OCI-LY7 (cell line): ENCODE data around the gene MBLAC1. TPM values are rescaled to one million over a fixed set of nuclear protein-coding genes. Genes with fewer than 3 reads are reported as not detected.

ENCODE experiments used
- BruUV-seq: library from RNA; stranded (reverse); fragments of 400-500 nt; replicated peaks from 2 replicates; lab custom pipeline; 2021; lab: Mats Ljungman, UMichigan
- CTCF ChIA-PET: fragments of 300-600 bp; sonication (Branson Sonifier 250); formaldehyde crosslinking; loops from one replicate; lab custom pipeline; 2022; ENCODE audit warnings: antibody characterized with exemption; ENCODE audit not compliant: unreplicated experiment; lab: Charles Lee
- POLR2A ChIA-PET: fragments of 300-600 bp; sonication (Branson Sonifier 250); formaldehyde crosslinking; loops from one replicate; lab custom pipeline; 2022; ENCODE audit warnings: antibody characterized with exemption; lab: Charles Lee
- DNase-seq: peaks from one replicate; pipeline ENCODE4 v3.0.0-alpha.2; 2015; ENCODE audit warnings: low spot score
- H2AFZ ChIP-seq: fragments of 200-600 bp; sonication (generic), shearing (Covaris generic); 2 replicates; pipeline ENCODE4 v1.6.1; 2014; ENCODE audit warnings: mild to moderate bottlenecking, antibody characterized with exemption, low read length, moderate library complexity
- H3K27ac ChIP-seq: fragments of 200-600 bp; sonication (generic); 2 replicates; pipeline ENCODE4 v1.5.1; 2014; ENCODE audit warnings: mixed run types, low read depth, mild to moderate bottlenecking, moderate library complexity, low read length, inconsistent platforms; ENCODE audit not compliant: poor library complexity, severe bottlenecking
- H3K36me3 ChIP-seq: fragments of 200-600 bp; sonication (generic); 2 replicates; pipeline ENCODE4 v1.6.1; 2014; ENCODE audit warnings: mild to moderate bottlenecking, antibody characterized with exemption, low read length, moderate library complexity, mixed read lengths; ENCODE audit not compliant: insufficient read depth
- H3K4me1 ChIP-seq: fragments of 200-600 bp; sonication (generic); 2 replicates; pipeline ENCODE4 v1.5.1; 2014; ENCODE audit warnings: mild to moderate bottlenecking, low read length; ENCODE audit not compliant: insufficient read depth, poor library complexity, severe bottlenecking
- H3K4me2 ChIP-seq: fragments of 200-600 bp; sonication (generic); 2 replicates; pipeline ENCODE4 v1.6.1; 2014; ENCODE audit warnings: mild to moderate bottlenecking, low read length
- H3K4me3 ChIP-seq: fragments of 200-600 bp; sonication (generic); 2 replicates; pipeline ENCODE4 v1.5.1; 2014; ENCODE audit warnings: mild to moderate bottlenecking, low read depth, low read length; ENCODE audit not compliant: poor library complexity, severe bottlenecking
- H3K79me2 ChIP-seq: fragments of 200-600 bp; sonication (generic); 2 replicates; pipeline ENCODE4 v1.6.1; 2016; ENCODE audit warnings: low read depth, mild to moderate bottlenecking, low read length, moderate library complexity, mixed read lengths; ENCODE audit not compliant: insufficient read depth
- H3K9me2 ChIP-seq: fragments of 200-600 bp; sonication (generic); 2 replicates; pipeline ENCODE4 v1.6.1; 2016; ENCODE audit warnings: mild to moderate bottlenecking, low read length, mixed read lengths; ENCODE audit not compliant: insufficient read depth
- H3K9me3 ChIP-seq: fragments of 200-600 bp; sonication (generic); 2 replicates; pipeline ENCODE4 v1.6.1; 2014; ENCODE audit warnings: mild to moderate bottlenecking, mixed run types, low read length, mixed read lengths
- H4K20me1 ChIP-seq: fragments of 200-600 bp; sonication (generic); 2 replicates; pipeline ENCODE4 v1.6.1; 2014; ENCODE audit warnings: mild to moderate bottlenecking, antibody characterized with exemption, low read length, moderate library complexity, mixed read lengths; ENCODE audit not compliant: insufficient read depth
- EZH2phosphoT487 ChIP-seq: fragments of 200-600 bp; sonication (generic); IDR thresholded peaks from 2 replicates; pipeline ENCODE4 v1.6.1; 2018; ENCODE audit warnings: low read depth, borderline replicate concordance, mild to moderate bottlenecking, mixed run types, antibody characterized with exemption, low read length, moderate library complexity, mixed read lengths
- intact Hi-C: fragments of 100-400 bp; cut with micrococcal nuclease; formaldehyde crosslinking; loops from one replicate; pipeline ENCODE4 v1.10.0; 2022; ENCODE audit not compliant: unreplicated experiment
- total RNA-seq, 2 experiments: library from RNA; depleted of rRNA in 1 of 2; stranded (reverse); fragments of >200 nt in 1 of 2; shearing (Covaris generic) in 1 of 2; gene quantifications; 2 replicates each; pipeline ENCODE4 v1.2.3, GENCODE V29; 2014 to 2022
- TF ChIP-seq, protein P1 (sequence below): fragments of 200-600 bp; sonication (generic); conservative IDR thresholded peaks from 2 replicates; pipeline ENCODE4 v1.5.1; 2014; ENCODE audit warnings: mild to moderate bottlenecking, antibody characterized with exemption, low read length, moderate library complexity, mixed read lengths

MBLAC1 gene
- total RNA-seq, 2 experiments from 2014 or later = 4.5 to 4.8 TPM

GRCh38 chr7:100171087-100171681, 44.4 kb downstream of the MBLAC1 start:
- ChIA-PET POLR2A (interaction anchor here (0.6 to 1.3 kb wide), 4 partner anchors 8 to 38 kb away, joined by 3 to 5 read pairs (median 4); partner anchors contain the start of gene LAMTOR4), CTCF (interaction anchor here (1.0 kb wide), 1 partner anchor 33 kb away, joined by 4 read pairs; no protein-coding TSS in a partner anchor)
- Histone ChIP-seq H4K20me1 (no peaks in the 10 kb centered on the region), H3K4me1 (peaks cover 78% of the 10 kb centered on the region), H2AFZ (no peak overlapping the region), H3K9me2 (no peaks in the 10 kb centered on the region), H3K4me2 (peak overlapping the region; percentile 65), H3K36me3 (peaks cover 9% of the 10 kb centered on the region; the same call in 1 of the 2 replicates), H3K9me3 (no peaks in the 10 kb centered on the region), H3K4me3 (peak overlapping the region; percentile 57), H3K79me2 (no peaks in the 10 kb centered on the region), H3K27ac (no peak overlapping the region)
- intact Hi-C loops = no loop called here
- TF ChIP-seq EZH2phosphoT487 = no peak
- TF ChIP-seq, protein P1, sequence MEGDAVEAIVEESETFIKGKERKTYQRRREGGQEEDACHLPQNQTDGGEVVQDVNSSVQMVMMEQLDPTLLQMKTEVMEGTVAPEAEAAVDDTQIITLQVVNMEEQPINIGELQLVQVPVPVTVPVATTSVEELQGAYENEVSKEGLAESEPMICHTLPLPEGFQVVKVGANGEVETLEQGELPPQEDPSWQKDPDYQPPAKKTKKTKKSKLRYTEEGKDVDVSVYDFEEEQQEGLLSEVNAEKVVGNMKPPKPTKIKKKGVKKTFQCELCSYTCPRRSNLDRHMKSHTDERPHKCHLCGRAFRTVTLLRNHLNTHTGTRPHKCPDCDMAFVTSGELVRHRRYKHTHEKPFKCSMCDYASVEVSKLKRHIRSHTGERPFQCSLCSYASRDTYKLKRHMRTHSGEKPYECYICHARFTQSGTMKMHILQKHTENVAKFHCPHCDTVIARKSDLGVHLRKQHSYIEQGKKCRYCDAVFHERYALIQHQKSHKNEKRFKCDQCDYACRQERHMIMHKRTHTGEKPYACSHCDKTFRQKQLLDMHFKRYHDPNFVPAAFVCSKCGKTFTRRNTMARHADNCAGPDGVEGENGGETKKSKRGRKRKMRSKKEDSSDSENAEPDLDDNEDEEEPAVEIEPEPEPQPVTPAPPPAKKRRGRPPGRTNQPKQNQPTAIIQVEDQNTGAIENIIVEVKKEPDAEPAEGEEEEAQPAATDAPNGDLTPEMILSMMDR = no peak
- BruUV-seq = no TSS peak
- peak; percentile 38 for DNase-seq

- Histone ChIP-seq H3K4me1 (peaks cover 81% of the 10 kb centered on the region), H3K36me3 (peaks cover 9% of the 10 kb centered on the region; the same call in 1 of the 2 replicates), H2AFZ (no peak overlapping the region), H3K4me2 (peak overlapping the region; percentile 65), H3K27ac (no peak overlapping the region), H4K20me1 (no peaks in the 10 kb centered on the region), H3K9me3 (no peaks in the 10 kb centered on the region), H3K4me3 (peak overlapping the region; percentile 57), H3K9me2 (no peaks in the 10 kb centered on the region), H3K79me2 (peaks cover 6% of the 10 kb centered on the region; the same call in 1 of the 2 replicates)
- TF ChIP-seq, protein P1 = no peak
- no peak for TF ChIP-seq EZH2phosphoT487
- POLR2A ChIA-PET = interaction anchor here (0.6 to 1.3 kb wide), 4 partner anchors 9 to 225 kb away, joined by 3 to 5 read pairs (median 4); no protein-coding TSS in a partner anchor
- CTCF ChIA-PET = interaction anchor here (1.0 kb wide), 1 partner anchor 33 kb away, joined by 4 read pairs; no protein-coding TSS in a partner anchor
- DNase-seq = no peak
- BruUV-seq = no TSS peak
- intact Hi-C loops = no loop called here
Measured at GRCh38 chr7:100171840-100172239, 45.1 kb downstream of the MBLAC1 start.
